ENCODE data around the gene GALNT10. TPM values are rescaled to one million over a fixed set of nuclear protein-coding genes. Genes with fewer than 3 reads are reported as not detected.

GALNT10 gene
- total RNA-seq, 1 donor from 2014 or later, result 31.8 TPM

GRCh38 chr5:154296525-154297159 lies 106.1 kb downstream of the GALNT10 start:
- no peak for DNase-seq (ENCODE audit: low spot score)

- DNase-seq (ENCODE audit: low spot score), result no peak
These were observed 107.5 kb downstream of the GALNT10 start for GRCh38 chr5:154298065-154298464.

GRCh38 chr5:154300207-154300883 lies 109.8 kb downstream of the GALNT10 start:
- DNase-seq (ENCODE audit: low spot score), result no peak

GRCh38 chr5:154301726-154302125 lies 111.2 kb downstream of the GALNT10 start:
- no peak for DNase-seq (ENCODE audit: low spot score)

- no peak for DNase-seq (ENCODE audit: low spot score)
These were observed 111.6 kb downstream of the GALNT10 start for GRCh38 chr5:154302161-154302560.

- DNase-seq (ENCODE audit: low spot score), result no peak
These were observed 112.6 kb downstream of the GALNT10 start for GRCh38 chr5:154303133-154303532.

GRCh38 chr5:154308443-154309370 lies 118.2 kb downstream of the GALNT10 start:
- peak; percentile 15 for DNase-seq (ENCODE audit: low spot score)

GRCh38 chr5:154309371-154309745 lies 118.8 kb downstream of the GALNT10 start:
- DNase-seq (ENCODE audit: low spot score), result no peak

GRCh38 chr5:154309805-154310204 lies 119.3 kb downstream of the GALNT10 start:
- DNase-seq (ENCODE audit: low spot score), result no peak

- DNase-seq (ENCODE audit: low spot score), result no peak
These were observed 120.8 kb downstream of the GALNT10 start for GRCh38 chr5:154311362-154311761.

- no peak for DNase-seq (ENCODE audit: low spot score)
These were observed 121.5 kb downstream of the GALNT10 start for GRCh38 chr5:154312000-154312399.

- DNase-seq (ENCODE audit: low spot score), result peak; percentile 10
These were observed 122.0 kb downstream of the GALNT10 start for GRCh38 chr5:154312576-154312975.

GRCh38 chr5:154313360-154314017 lies 123.0 kb downstream of the GALNT10 start:
- DNase-seq (ENCODE audit: low spot score), result peak; percentile 15

GRCh38 chr5:154315196-154315595 lies 124.7 kb downstream of the GALNT10 start:
- no peak for DNase-seq (ENCODE audit: low spot score)

GRCh38 chr5:154315756-154316155 lies 125.2 kb downstream of the GALNT10 start:
- DNase-seq (ENCODE audit: low spot score), result no peak

GRCh38 chr5:154316223-154316935 lies 125.8 kb downstream of the GALNT10 start:
- DNase-seq (ENCODE audit: low spot score), result no peak

GRCh38 chr5:154317916-154318315 lies 127.4 kb downstream of the GALNT10 start:
- no peak for DNase-seq (ENCODE audit: low spot score)

- DNase-seq (ENCODE audit: low spot score), result no peak
These were observed 128.2 kb downstream of the GALNT10 start for GRCh38 chr5:154318691-154319090.

GRCh38 chr5:154319736-154320135 lies 129.2 kb downstream of the GALNT10 start:
- DNase-seq (ENCODE audit: low spot score), result no peak

- peak; percentile 57 for DNase-seq (ENCODE audit: low spot score)
These were observed 129.9 kb downstream of the GALNT10 start for GRCh38 chr5:154320224-154321089.

Measured in umbilical cord (tissue), 2 donors.